Type B pancreatic cell (in vitro differentiated cells): ENCODE results near the gene PPP3CA. TPM values are rescaled to one million over a fixed set of nuclear protein-coding genes. Genes with fewer than 3 reads are reported as not detected.

Experiments
- DNase-seq: peaks from one replicate; pipeline ENCODE4 v3.0.0; 2021; ENCODE audit warnings: mixed read lengths; ENCODE audit not compliant: unreplicated experiment; ENCODE audit errors: extremely low spot score
- H3K27ac Mint-ChIP-seq: 2 replicates; pipeline ENCODE4 v1.8.0; 2021; ENCODE audit warnings: mild to moderate bottlenecking, mixed read lengths
- H3K27me3 Mint-ChIP-seq: 2 replicates; pipeline ENCODE4 v1.8.0; 2021; ENCODE audit warnings: mixed read lengths
- H3K36me3 Mint-ChIP-seq: 2 replicates; pipeline ENCODE4 v1.8.0; 2021; ENCODE audit warnings: mixed read lengths
- H3K4me1 Mint-ChIP-seq: one replicate; pipeline ENCODE4 v1.8.0; 2021; ENCODE audit warnings: mixed read lengths; ENCODE audit not compliant: unreplicated experiment
- H3K4me3 Mint-ChIP-seq: 2 replicates; pipeline ENCODE4 v1.8.0; 2021; ENCODE audit warnings: mild to moderate bottlenecking, mixed read lengths
- H3K9me3 Mint-ChIP-seq: 2 replicates; pipeline ENCODE4 v1.8.0; 2021; ENCODE audit warnings: mixed read lengths
- CTCF ChIP-seq: fragments of 200-600 bp; sonication (generic); conservative IDR thresholded peaks from 2 replicates; pipeline ENCODE4 v1.5.0; 2021; ENCODE audit warnings: antibody characterized with exemption, mild to moderate bottlenecking
- total RNA-seq: library from RNA; stranded (reverse); gene quantifications from 2 replicates; pipeline ENCODE4 v1.2.1, GENCODE V29; 2021; ENCODE audit warnings: low replicate concordance

Gene PPP3CA
- total RNA-seq, 1 donor from 2014 or later: 35.4 TPM

- H3K4me1 Mint-ChIP-seq: peaks cover 16% of the 10 kb centered on the region
- peaks cover 6% of the 10 kb centered on the region for H3K9me3 Mint-ChIP-seq
- H3K36me3 Mint-ChIP-seq: peaks cover 7% of the 10 kb centered on the region
- H3K27ac Mint-ChIP-seq: no peak overlapping the region
- no peak for TF ChIP-seq CTCF
- DNase-seq: no peak
- H3K27me3 Mint-ChIP-seq: no peaks in the 10 kb centered on the region
- H3K4me3 Mint-ChIP-seq: no peak overlapping the region
These were observed 70.7 kb downstream of the PPP3CA start for GRCh38 chr4:101276661-101277060.

GRCh38 chr4:101274888-101275752 lies 72.2 kb downstream of the PPP3CA start:
- TF ChIP-seq CTCF: no peak
- no peak overlapping the region for H3K27ac Mint-ChIP-seq
- H3K27me3 Mint-ChIP-seq: no peaks in the 10 kb centered on the region
- H3K9me3 Mint-ChIP-seq: peaks cover 4% of the 10 kb centered on the region
- no peak overlapping the region for H3K4me3 Mint-ChIP-seq
- peaks cover 11% of the 10 kb centered on the region for H3K4me1 Mint-ChIP-seq
- peaks cover 7% of the 10 kb centered on the region for H3K36me3 Mint-ChIP-seq
- DNase-seq: no peak

GRCh38 chr4:101271516-101271915 lies 75.8 kb downstream of the PPP3CA start:
- H3K27ac Mint-ChIP-seq: no peak overlapping the region
- no peaks in the 10 kb centered on the region for H3K27me3 Mint-ChIP-seq
- H3K9me3 Mint-ChIP-seq: no peaks in the 10 kb centered on the region
- H3K4me3 Mint-ChIP-seq: no peak overlapping the region
- no peak for DNase-seq
- H3K36me3 Mint-ChIP-seq: no peaks in the 10 kb centered on the region
- TF ChIP-seq CTCF: no peak
- H3K4me1 Mint-ChIP-seq: peaks cover 5% of the 10 kb centered on the region

- Mint-ChIP-seq H3K27ac (no peak overlapping the region), H3K4me1 (peaks cover 2% of the 10 kb centered on the region), H3K9me3 (no peaks in the 10 kb centered on the region), H3K27me3 (no peaks in the 10 kb centered on the region), H3K4me3 (no peak overlapping the region), H3K36me3 (no peaks in the 10 kb centered on the region)
- DNase-seq: no peak
- no peak for TF ChIP-seq CTCF
These were observed 77.6 kb downstream of the PPP3CA start for GRCh38 chr4:101269682-101270081.

GRCh38 chr4:101265816-101266172 lies 81.5 kb downstream of the PPP3CA start:
- Mint-ChIP-seq H3K4me3 (no peak overlapping the region), H3K27me3 (no peaks in the 10 kb centered on the region), H3K27ac (peak overlapping the region; percentile 91), H3K36me3 (no peaks in the 10 kb centered on the region), H3K4me1 (peaks cover 14% of the 10 kb centered on the region), H3K9me3 (no peaks in the 10 kb centered on the region)
- DNase-seq: no peak
- TF ChIP-seq CTCF: no peak
